Muscle of leg (tissue), 11 donors: Measurements from ENCODE around the gene CDH4. TPM values are rescaled to one million over a fixed set of nuclear protein-coding genes. Genes with fewer than 3 reads are reported as not detected.

Experiments
- DNase-seq: peaks from one replicate; pipeline ENCODE4 v3.0.0; 2013
- H3K27ac ChIP-seq: one replicate; pipeline ENCODE4 v1.5.1; 2013; ENCODE audit warnings: mild to moderate bottlenecking, low read length, control low read depth
- H3K27me3 ChIP-seq: one replicate; pipeline ENCODE4 v1.6.1; 2013; ENCODE audit warnings: low read length; ENCODE audit not compliant: control insufficient read depth, insufficient read depth
- H3K36me3 ChIP-seq: one replicate; pipeline ENCODE4 v1.6.1; 2013; ENCODE audit warnings: low read length; ENCODE audit not compliant: control insufficient read depth, insufficient read depth
- H3K4me1 ChIP-seq: one replicate; pipeline ENCODE4 v1.6.1; 2013; ENCODE audit warnings: low read length; ENCODE audit not compliant: control insufficient read depth, insufficient read depth
- H3K4me3 ChIP-seq: one replicate; pipeline ENCODE4 v1.5.1; 2013; ENCODE audit warnings: low read length, control low read depth
- H3K9me3 ChIP-seq: replicated peaks from 2 replicates; pipeline ENCODE4 v1.6.1; 2013; ENCODE audit warnings: low read depth, low read length; ENCODE audit not compliant: control insufficient read depth
- WGBS: methylation state at CpG from one replicate; pipeline ENCODE4 v1.1.5; 2013; ENCODE audit warnings: missing lambda C conversion rate; ENCODE audit not compliant: insufficient coverage; 5-methylcytosine and 5-hydroxymethylcytosine counted together
- polyA plus RNA-seq, 8 donors: library from polyadenylated mRNA; unstranded; fragments of 120-200 nt; gene quantifications; one replicate each; pipeline versions ENCODE4 v1.2.1 to v1.2.3, GENCODE V29; 2013; ENCODE audit warnings: inconsistent platforms in 1 of 8, low replicate concordance in 1 of 8; ENCODE audit not compliant: insufficient read length in 8 of 8, insufficient read depth in 1 of 8
- total RNA-seq: library from RNA; stranded (reverse); fragments of 120-200 nt; gene quantifications from one replicate; pipeline ENCODE4 v1.2.4, GENCODE V29; 2013

The CDH4 gene
- total and polyA plus RNA-seq, 9 donors, result 0.66 to 1.4 (median 1.2) TPM

- WGBS, result 51% methylated on average over 3 of the region's 11 CpGs
- no peaks in the 10 kb centered on the region for H3K36me3 ChIP-seq
These were observed 114.9 kb downstream of the CDH4 start for GRCh38 chr20:61366914-61367313.

DNA sequence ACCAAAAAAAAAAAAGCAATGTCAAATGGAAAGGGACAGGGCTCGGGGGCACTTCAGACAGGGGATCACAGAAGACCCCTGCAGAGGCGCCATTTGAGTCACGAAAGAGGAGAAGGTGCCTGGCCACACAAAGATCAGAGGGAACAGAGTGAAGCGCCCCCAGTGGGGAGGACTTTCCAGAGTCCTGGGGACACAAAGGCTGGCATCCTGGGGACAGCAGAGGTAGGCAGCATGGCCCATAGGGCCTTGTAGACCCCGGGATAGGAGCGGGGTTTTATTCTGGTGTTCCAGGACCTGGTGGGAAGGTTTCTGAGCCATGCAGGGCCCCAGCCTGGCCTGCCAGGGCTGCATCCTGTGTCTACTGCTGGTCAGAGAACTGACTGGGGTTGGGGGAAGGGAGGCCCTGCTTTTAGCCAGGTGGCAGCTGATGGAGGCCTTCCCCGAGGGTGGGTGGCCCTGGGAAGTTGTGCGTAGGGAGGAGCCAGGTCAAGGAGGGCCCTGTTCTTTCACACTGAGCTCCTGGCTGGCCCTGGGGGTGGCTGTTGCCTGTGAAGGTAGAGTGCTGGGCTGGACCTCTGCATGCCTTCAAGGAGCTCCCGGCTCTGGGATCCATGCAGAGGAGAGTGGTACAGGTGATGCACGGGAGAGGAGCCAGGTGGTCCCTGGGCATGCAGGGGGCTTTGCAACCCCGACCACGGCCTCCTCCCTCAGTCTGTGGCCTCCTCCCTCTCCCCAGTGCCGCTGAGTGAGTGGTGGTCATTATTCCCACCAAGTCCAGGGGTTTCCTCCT is 117.9 kb downstream of the CDH4 start:
- no peak for DNase-seq
- Histone ChIP-seq H3K9me3 (no peaks in the 10 kb centered on the region), H3K36me3 (no peaks in the 10 kb centered on the region), H3K4me1 (no peaks in the 10 kb centered on the region), H3K27me3 (peaks cover 11% of the 10 kb centered on the region), H3K4me3 (no peak overlapping the region), H3K27ac (no peak overlapping the region)
- 61% methylated on average over 6 of the region's 13 CpGs for WGBS

More at GRCh38 chr20:61366914-61367313, 114.9 kb downstream of the CDH4 start:
- Histone ChIP-seq H3K9me3 (no peaks in the 10 kb centered on the region), H3K27me3 (peaks cover 11% of the 10 kb centered on the region), H3K27ac (no peak overlapping the region), H3K4me1 (no peaks in the 10 kb centered on the region), H3K4me3 (no peak overlapping the region)
- no peak for DNase-seq

- H3K36me3 ChIP-seq, result no peaks in the 10 kb centered on the region
- H3K4me1 ChIP-seq, result no peaks in the 10 kb centered on the region
- peaks cover 11% of the 10 kb centered on the region for H3K27me3 ChIP-seq
- no peak overlapping the region for H3K4me3 ChIP-seq
- no peaks in the 10 kb centered on the region for H3K9me3 ChIP-seq
- no peak overlapping the region for H3K27ac ChIP-seq
- DNase-seq, result no peak
- WGBS, result 44% methylated on average over 13 of the region's 20 CpGs
These were observed 118.8 kb downstream of the CDH4 start for GRCh38 chr20:61370841-61371303.

DNA sequence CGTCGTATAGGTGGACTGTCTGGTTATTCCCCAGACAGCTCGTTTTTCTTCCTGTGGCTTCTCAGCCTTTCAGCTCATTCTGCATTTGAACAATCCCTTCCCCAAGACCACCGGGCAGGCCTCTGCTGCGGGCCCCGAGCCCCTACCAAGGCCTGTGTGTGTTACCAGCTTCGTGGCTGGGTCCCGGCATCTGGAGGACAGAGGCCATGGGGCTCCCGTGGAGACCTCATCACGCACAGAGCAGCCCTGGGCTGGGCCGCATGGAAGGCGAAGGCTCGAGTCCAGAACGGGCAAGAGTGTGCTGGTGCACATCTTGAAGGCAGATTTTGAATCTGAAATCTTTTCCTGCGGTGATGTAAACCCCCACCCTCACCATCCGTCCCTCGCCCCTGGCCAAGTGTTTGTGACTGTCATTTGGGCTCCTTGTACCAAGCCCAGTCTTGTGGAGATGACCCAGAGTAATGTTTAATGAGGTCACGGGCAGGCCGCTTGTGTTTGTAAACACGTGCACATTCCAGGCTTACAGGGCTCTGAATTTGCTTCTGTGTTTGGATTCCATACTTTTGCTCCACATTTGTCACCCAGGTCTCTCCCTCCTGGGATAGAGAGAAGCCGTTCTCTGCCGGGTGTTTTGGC is 119.6 kb downstream of the CDH4 start:
- no peak overlapping the region for H3K4me3 ChIP-seq
- no peaks in the 10 kb centered on the region for H3K4me1 ChIP-seq
- no peak overlapping the region for H3K27ac ChIP-seq
- H3K36me3 ChIP-seq, result no peaks in the 10 kb centered on the region
- peaks cover 11% of the 10 kb centered on the region for H3K27me3 ChIP-seq
- H3K9me3 ChIP-seq, result no peaks in the 10 kb centered on the region
- DNase-seq, result no peak
- 51% methylated on average over 11 of the region's 22 CpGs for WGBS

DNA sequence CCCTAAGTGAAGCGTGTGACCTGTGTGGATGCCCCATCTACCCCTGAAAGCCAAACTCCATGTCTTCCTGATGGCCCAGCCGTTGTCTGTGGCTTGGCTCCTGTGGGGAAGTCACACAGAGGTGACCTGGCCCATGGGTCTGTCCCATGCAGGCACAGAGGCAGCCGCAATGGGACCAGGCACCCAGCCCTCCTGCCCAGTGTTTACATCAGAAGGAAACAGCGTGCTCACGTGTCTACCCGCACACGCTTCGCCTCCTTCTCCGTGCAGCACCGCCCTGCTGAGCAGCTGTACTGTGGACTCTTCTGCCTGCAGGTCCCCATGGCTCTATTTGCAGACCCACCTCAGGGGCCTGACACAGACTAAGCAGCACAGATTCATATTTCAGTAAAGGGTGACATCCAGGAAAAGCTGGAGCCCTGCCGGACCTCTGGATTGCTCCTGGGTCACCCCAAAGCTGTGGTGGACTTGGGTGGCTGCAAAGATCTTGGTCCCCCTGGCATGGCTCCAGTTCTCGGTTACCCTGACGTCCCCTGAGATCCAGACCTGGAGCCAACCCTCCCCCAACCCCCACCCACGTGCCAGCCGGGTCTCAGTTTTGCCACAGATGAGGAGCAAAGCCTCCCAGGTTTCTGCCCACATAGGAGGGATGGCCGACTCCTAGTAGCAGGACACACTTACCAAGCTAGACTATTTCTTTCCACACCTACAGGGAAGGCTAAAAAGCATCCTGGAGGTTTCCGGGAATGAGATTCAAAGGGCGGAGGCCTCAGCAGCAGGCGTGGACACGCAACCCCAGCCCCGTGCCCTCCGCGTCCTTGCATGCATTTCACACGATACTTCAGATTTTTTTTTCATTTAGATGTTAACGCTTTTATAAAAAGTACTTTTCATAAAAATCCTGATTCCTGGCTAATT is 120.3 kb downstream of the CDH4 start:
- peaks cover 11% of the 10 kb centered on the region for H3K27me3 ChIP-seq
- H3K4me1 ChIP-seq, result no peaks in the 10 kb centered on the region
- no peaks in the 10 kb centered on the region for H3K36me3 ChIP-seq
- no peaks in the 10 kb centered on the region for H3K9me3 ChIP-seq
- H3K4me3 ChIP-seq, result no peak overlapping the region
- no peak overlapping the region for H3K27ac ChIP-seq
- WGBS, result 76% methylated on average over 23 of the region's 25 CpGs
- no peak for DNase-seq

GRCh38 chr20:61373055-61373399 is 121.0 kb downstream of the CDH4 start:
- no peaks in the 10 kb centered on the region for H3K36me3 ChIP-seq
- H3K4me3 ChIP-seq, result no peak overlapping the region
- DNase-seq, result no peak
- H3K4me1 ChIP-seq, result no peaks in the 10 kb centered on the region
- peaks cover 11% of the 10 kb centered on the region for H3K27me3 ChIP-seq
- no peak overlapping the region for H3K27ac ChIP-seq
- WGBS, result 67% methylated on average over 3 of the region's 10 CpGs
- H3K9me3 ChIP-seq, result no peaks in the 10 kb centered on the region

- DNase-seq, result no peak
- Histone ChIP-seq H3K4me1 (no peaks in the 10 kb centered on the region), H3K36me3 (no peaks in the 10 kb centered on the region), H3K9me3 (no peaks in the 10 kb centered on the region), H3K27me3 (peaks cover 11% of the 10 kb centered on the region), H3K27ac (no peak overlapping the region), H3K4me3 (no peak overlapping the region)
- WGBS, result 93% methylated on average over 13 of the region's 19 CpGs
These were observed 122.0 kb downstream of the CDH4 start for GRCh38 chr20:61373956-61374545.

DNA sequence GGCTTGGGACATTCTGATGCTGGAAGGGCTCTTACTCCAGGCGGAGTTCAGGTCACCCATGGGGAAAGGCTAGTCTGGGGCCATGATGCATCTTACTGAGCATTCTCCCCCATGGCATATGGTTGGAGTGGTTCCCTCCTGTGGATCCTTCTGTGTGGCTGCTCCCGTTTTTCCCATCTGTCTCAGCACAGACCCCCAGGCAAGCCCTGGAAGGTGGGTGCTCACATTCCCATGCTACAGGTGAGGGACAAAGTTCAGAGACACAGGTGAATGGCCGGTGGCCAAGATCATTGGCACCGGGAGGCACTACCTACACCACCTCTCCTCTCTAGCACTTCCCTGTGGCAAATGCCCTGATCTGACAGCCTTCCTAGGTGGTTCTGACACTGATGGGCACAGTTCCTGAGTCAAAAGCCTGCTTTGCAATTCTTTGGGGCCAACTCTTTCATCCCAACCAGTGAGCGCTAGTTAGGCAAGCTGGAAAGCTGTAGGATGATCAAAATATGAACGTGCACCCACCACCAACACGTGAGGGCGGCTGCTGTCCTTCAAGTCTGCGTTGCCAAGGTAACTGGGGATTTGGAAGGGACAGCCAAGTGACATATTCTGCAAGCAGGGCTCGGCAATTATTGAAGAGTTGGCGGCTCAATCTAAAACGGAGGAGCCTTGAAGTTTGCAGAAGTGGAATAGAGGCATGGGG is 124.6 kb downstream of the CDH4 start:
- no peak overlapping the region for H3K27ac ChIP-seq
- no peaks in the 10 kb centered on the region for H3K9me3 ChIP-seq
- 95% methylated on average over 11 of the region's 12 CpGs for WGBS
- DNase-seq, result no peak
- no peak overlapping the region for H3K4me3 ChIP-seq
- H3K36me3 ChIP-seq, result no peaks in the 10 kb centered on the region
- H3K27me3 ChIP-seq, result no peaks in the 10 kb centered on the region
- no peaks in the 10 kb centered on the region for H3K4me1 ChIP-seq

DNA sequence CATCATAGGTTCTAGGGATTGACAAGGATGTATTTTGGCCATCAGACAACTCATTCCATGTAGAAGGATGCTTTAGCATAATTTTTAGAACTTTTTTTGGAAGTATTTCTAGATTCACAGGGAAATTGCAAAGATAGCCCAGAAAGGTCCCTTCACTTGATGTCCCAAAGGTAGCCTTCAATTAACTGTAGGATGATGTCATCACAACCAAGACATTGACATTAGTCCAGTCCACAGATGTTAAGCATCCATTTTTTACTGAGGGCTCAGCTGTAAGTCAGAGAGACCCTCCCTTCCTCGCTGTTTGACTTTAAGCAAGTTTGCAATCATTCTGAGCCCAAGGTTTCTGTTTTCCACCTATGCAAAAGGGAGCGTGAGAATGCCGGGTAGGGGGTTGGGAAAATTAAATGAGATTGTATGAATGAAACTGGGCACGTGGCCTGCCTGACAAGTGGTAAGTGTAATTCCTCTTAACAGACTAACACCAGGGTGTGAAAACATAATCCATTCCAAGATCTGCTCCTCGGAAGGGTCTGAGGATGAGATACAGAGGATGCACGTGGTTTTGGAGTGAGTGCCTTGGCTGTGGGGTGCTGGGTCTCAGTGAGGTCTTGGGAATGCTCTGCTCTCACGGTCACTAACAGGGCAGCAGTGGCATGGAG is 126.8 kb downstream of the CDH4 start:
- DNase-seq, result no peak
- 42% methylated on average over 3 of the region's 7 CpGs for WGBS
- H3K4me3 ChIP-seq, result no peak overlapping the region
- H3K27ac ChIP-seq, result no peak overlapping the region
- H3K9me3 ChIP-seq, result peaks cover 5% of the 10 kb centered on the region
- no peaks in the 10 kb centered on the region for H3K27me3 ChIP-seq
- no peaks in the 10 kb centered on the region for H3K36me3 ChIP-seq
- no peaks in the 10 kb centered on the region for H3K4me1 ChIP-seq
